SK-N-MC (cell line): Measurements from ENCODE around the gene PRAMEF11.

Source experiments
- EZH2 ChIP-seq: fragments of 200-600 bp; sonication (generic); IDR thresholded peaks from one replicate; pipeline ENCODE4 v1.6.1; 2017; ENCODE audit warnings: antibody characterized with exemption
- FOXP2 ChIP-seq: optimal IDR thresholded peaks from 2 replicates; pipeline ENCODE3; 2011; ENCODE audit warnings: mild to moderate bottlenecking, moderate library complexity; ENCODE audit not compliant: insufficient read depth; ENCODE audit errors: extremely low read length, control extremely low read depth
- POLR2AphosphoS5 ChIP-seq: IDR thresholded peaks from 2 replicates; pipeline ENCODE4 v1.6.1; 2012; ENCODE audit warnings: mild to moderate bottlenecking, low read depth, low read length, borderline replicate concordance

DNA sequence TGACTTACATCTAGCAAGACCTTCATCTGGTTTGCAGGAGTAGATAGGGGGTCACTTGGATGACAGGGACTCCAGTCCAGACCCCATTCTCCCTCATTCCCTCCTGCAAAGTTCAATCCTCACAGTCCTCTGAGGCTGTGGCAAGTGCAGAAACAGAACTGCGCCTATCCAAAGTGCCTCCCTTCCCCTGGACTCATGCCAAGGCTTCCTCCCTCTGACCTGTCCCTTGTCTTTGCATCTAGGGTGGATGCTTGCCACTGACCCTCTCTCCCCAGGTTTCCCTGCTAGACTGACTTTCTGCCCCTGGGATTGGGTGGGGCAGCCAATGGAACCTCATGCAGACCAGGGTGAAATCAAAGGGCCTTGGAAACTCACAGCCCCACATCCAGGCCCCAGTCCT lies 21.3 kb downstream of the PRAMEF11 start:
- TF ChIP-seq EZH2 (no peak), POLR2AphosphoS5 (no peak), FOXP2 (no peak)
